Glutamatergic neuron (in vitro differentiated cells): ENCODE results near the gene CMSS1. TPM values are rescaled to one million over a fixed set of nuclear protein-coding genes. Genes with fewer than 3 reads are reported as not detected.

Experiments
- DNase-seq: peaks from one replicate; pipeline ENCODE4 v3.0.0; 2022
- H3K27ac Mint-ChIP-seq: one replicate; pipeline ENCODE4 v1.8.0; 2020; ENCODE audit warnings: mild to moderate bottlenecking, mixed read lengths, inconsistent platforms; ENCODE audit not compliant: unreplicated experiment
- H3K27me3 Mint-ChIP-seq: one replicate; pipeline ENCODE4 v1.8.0; 2020; ENCODE audit warnings: mild to moderate bottlenecking, moderate library complexity, mixed read lengths, inconsistent platforms; ENCODE audit not compliant: unreplicated experiment
- H3K36me3 Mint-ChIP-seq: one replicate; pipeline ENCODE4 v1.8.0; 2020; ENCODE audit warnings: mild to moderate bottlenecking, mixed read lengths, inconsistent platforms; ENCODE audit not compliant: unreplicated experiment
- H3K4me1 Mint-ChIP-seq: one replicate; pipeline ENCODE4 v1.8.0; 2020; ENCODE audit warnings: mild to moderate bottlenecking, low read depth, mixed read lengths, inconsistent platforms; ENCODE audit not compliant: unreplicated experiment
- H3K4me3 Mint-ChIP-seq: one replicate; pipeline ENCODE4 v1.8.0; 2020; ENCODE audit warnings: mild to moderate bottlenecking, mixed read lengths, inconsistent platforms; ENCODE audit not compliant: unreplicated experiment
- H3K9me3 Mint-ChIP-seq: one replicate; pipeline ENCODE4 v1.8.0; 2020; ENCODE audit warnings: mild to moderate bottlenecking, moderate library complexity, mixed read lengths, inconsistent platforms; ENCODE audit not compliant: unreplicated experiment
- total RNA-seq: library from RNA; stranded (reverse); fragmentation: NEBNext Ultra II Directional; extraction: Animal tissue kit (Norgen Biotek cat#: 25700); gene quantifications from one replicate; pipeline ENCODE4 v1.2.1, GENCODE V29; 2021; ENCODE audit not compliant: unreplicated experiment
- TF ChIP-seq, protein P1 (sequence below): fragments of 200-600 bp; sonication (generic); IDR thresholded peaks from one replicate; pipeline ENCODE4 v1.5.0; 2021; ENCODE audit not compliant: partially characterized antibody, unreplicated experiment

CMSS1 gene
- total RNA-seq, 1 donor from 2014 or later: 37.8 TPM

DNA sequence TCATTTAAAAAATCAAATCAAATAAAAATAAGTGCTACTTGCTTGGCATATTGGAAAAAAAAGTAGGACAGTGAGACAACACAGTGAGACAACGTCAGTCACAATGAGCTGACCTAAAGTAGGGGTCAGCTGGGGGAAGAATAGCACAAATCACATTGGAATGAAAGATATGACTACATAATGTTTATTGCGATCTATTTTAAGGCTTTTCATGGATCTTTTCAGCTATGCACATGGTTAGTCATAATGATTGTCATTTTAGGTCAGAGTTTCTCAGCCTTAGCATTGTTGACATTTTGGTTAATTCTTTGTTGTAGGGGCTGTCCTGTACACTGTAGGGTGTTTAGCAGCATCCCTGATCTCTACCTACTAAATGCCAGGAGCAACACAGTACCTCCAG, 44.5 kb downstream of the CMSS1 start:
- H3K27me3 Mint-ChIP-seq: no peaks in the 10 kb centered on the region
- no peaks in the 10 kb centered on the region for H3K4me1 Mint-ChIP-seq

DNA sequence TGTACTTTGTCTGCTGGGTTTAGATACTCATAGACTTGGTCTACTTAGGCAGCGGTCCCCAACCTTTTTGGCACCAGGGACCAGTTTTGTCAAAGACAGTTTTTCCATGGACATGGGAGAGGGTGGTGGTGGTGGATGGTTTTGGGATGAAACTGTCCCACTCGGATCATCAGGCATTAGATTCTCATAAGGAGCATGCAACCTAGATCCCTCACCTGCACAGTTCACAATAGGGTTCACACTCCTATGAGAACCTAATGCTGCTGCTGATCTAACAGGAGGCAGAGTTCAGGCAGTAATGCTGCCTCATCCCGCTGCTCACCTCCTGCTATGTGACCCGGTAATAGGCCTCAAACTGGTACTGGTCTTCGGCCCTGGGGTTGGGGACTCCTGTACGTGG, 45.3 kb downstream of the CMSS1 start:
- no peak for DNase-seq
- H3K9me3 Mint-ChIP-seq: no peaks in the 10 kb centered on the region
- TF ChIP-seq, protein P1, sequence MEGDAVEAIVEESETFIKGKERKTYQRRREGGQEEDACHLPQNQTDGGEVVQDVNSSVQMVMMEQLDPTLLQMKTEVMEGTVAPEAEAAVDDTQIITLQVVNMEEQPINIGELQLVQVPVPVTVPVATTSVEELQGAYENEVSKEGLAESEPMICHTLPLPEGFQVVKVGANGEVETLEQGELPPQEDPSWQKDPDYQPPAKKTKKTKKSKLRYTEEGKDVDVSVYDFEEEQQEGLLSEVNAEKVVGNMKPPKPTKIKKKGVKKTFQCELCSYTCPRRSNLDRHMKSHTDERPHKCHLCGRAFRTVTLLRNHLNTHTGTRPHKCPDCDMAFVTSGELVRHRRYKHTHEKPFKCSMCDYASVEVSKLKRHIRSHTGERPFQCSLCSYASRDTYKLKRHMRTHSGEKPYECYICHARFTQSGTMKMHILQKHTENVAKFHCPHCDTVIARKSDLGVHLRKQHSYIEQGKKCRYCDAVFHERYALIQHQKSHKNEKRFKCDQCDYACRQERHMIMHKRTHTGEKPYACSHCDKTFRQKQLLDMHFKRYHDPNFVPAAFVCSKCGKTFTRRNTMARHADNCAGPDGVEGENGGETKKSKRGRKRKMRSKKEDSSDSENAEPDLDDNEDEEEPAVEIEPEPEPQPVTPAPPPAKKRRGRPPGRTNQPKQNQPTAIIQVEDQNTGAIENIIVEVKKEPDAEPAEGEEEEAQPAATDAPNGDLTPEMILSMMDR: no peak
- no peak overlapping the region for H3K4me3 Mint-ChIP-seq
- H3K27ac Mint-ChIP-seq: no peak overlapping the region
- no peaks in the 10 kb centered on the region for H3K4me1 Mint-ChIP-seq
- peaks cover 3% of the 10 kb centered on the region for H3K36me3 Mint-ChIP-seq
- H3K27me3 Mint-ChIP-seq: no peaks in the 10 kb centered on the region

More for the DNA sequence above, 44.5 kb downstream of the CMSS1 start:
- Mint-ChIP-seq H3K27ac (no peak overlapping the region), H3K4me3 (no peak overlapping the region), H3K36me3 (peaks cover 3% of the 10 kb centered on the region), H3K9me3 (no peaks in the 10 kb centered on the region)
- no peak for DNase-seq
- TF ChIP-seq, protein P1: no peak

DNA sequence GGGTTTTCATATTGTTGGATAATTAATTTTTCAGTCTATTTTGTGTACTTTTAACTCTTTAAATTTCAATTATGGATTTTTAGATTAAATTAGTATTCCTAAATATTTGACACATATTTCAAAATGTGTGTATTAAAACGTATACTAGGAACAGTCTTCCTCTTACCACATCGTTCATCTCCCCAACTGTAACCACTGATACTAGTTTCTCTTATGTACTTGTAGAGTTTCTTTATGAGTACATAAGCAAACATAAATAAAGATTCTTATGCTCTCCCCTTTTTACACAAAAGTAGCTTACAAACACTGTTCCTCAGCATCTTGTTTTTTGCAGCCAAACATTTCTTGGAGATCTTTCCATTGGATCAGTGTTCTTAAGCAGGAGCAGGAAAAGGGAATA, 45.9 kb downstream of the CMSS1 start:
- no peaks in the 10 kb centered on the region for H3K27me3 Mint-ChIP-seq
- H3K36me3 Mint-ChIP-seq: peaks cover 3% of the 10 kb centered on the region
- H3K27ac Mint-ChIP-seq: no peak overlapping the region
- TF ChIP-seq, protein P1: no peak
- no peaks in the 10 kb centered on the region for H3K9me3 Mint-ChIP-seq
- no peaks in the 10 kb centered on the region for H3K4me1 Mint-ChIP-seq
- DNase-seq: no peak
- no peak overlapping the region for H3K4me3 Mint-ChIP-seq

DNA sequence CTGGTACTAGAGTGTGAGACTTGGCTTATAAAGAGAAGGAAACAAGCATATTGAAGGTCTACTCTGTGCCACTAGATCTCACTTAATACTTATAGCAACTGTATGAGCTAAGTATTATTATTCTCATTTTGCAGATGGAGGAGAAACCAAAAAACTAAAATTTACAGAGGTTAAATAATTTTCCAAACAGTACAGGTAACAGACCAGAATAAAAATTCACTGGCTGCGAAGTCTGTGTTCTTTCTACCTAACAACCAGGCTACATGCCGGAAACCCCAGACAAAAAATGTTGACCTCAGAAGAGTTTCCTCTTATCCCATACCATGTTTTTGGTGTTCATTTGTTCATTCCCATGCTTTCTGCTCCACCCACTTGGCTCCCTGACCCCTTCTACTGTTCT, 46.6 kb downstream of the CMSS1 start:
- Mint-ChIP-seq H3K9me3 (no peaks in the 10 kb centered on the region), H3K27ac (no peak overlapping the region), H3K4me1 (no peaks in the 10 kb centered on the region), H3K4me3 (no peak overlapping the region), H3K27me3 (no peaks in the 10 kb centered on the region), H3K36me3 (peaks cover 3% of the 10 kb centered on the region)
- DNase-seq: no peak
- TF ChIP-seq, protein P1: no peak

DNA sequence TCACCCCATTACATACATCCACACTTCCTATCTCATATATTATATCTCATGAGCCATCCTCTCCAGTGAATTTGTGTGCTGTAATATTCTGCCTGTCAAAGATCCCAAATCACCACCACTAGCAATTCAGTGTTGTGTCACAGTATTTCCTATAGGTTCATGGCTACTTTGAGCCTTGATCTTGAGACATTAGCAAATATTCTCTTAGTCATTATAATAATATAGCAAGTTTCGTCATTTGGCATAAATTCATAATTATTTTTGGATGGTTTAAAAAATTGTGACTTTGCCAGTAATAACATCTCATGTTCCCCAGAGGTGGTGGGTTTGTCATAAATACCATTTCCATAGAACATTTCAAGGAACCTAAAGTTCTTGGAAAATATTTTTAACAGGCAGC, 47.7 kb downstream of the CMSS1 start:
- DNase-seq: no peak
- Mint-ChIP-seq H3K4me3 (no peak overlapping the region), H3K4me1 (no peaks in the 10 kb centered on the region), H3K27me3 (no peaks in the 10 kb centered on the region), H3K9me3 (no peaks in the 10 kb centered on the region), H3K27ac (no peak overlapping the region), H3K36me3 (peaks cover 3% of the 10 kb centered on the region)
- TF ChIP-seq, protein P1: no peak
